B cell (primary cell): ENCODE results near the gene MYL10. TPM values are rescaled to one million over a fixed set of nuclear protein-coding genes. Genes with fewer than 3 reads are reported as not detected.

Experiments
- ATAC-seq: fragments of 200-7000 bp; cut with Tn5 transposase; one replicate; pipeline ENCODE4 v1.10.0; 2021; ENCODE audit warnings: low read depth, mild to moderate bottlenecking, moderate number of reproducible peaks, moderate library complexity
- CTCF ChIA-PET: fragments of 350-600 bp; sonication (Branson Sonifier 250); formaldehyde crosslinking; loops from one replicate; lab custom pipeline; 2021; ENCODE audit warnings: antibody characterized with exemption, inconsistent platforms; lab: Charles Lee
- POLR2A ChIA-PET: fragments of 350-600 bp; sonication (Branson Sonifier 250); formaldehyde crosslinking; loops from one replicate; lab custom pipeline; 2021; ENCODE audit warnings: antibody characterized with exemption; lab: Charles Lee
- DNase-seq: peaks from one replicate; pipeline ENCODE4 v3.0.0; 2013
- H2AFZ ChIP-seq: 2 replicates; pipeline ENCODE4 v1.6.1; 2012; ENCODE audit warnings: mild to moderate bottlenecking, low read depth, low read length; ENCODE audit not compliant: insufficient read depth, poor library complexity, severe bottlenecking
- H3K27ac ChIP-seq, 2 donors: 1 replicate in 1 of 2; 2 replicates in 1 of 2; pipeline ENCODE4 v1.5.1; 2012 to 2013; ENCODE audit warnings: low read length in 2 of 2, mild to moderate bottlenecking in 2 of 2, moderate library complexity in 1 of 2
- H3K27me3 ChIP-seq, 4 experiments: fragments of 200-600 bp in 1 of 4; sonication (generic) in 1 of 4; replicated peaks in 1 of 4; 1 replicate in 2 of 4; 2 replicates in 2 of 4; pipeline versions ENCODE4 v1.6.1 to v1.7.0; 2013 to 2016; ENCODE audit warnings: low read length in 3 of 4, mild to moderate bottlenecking in 2 of 4, mixed read lengths in 1 of 4, moderate library complexity in 1 of 4; ENCODE audit not compliant: insufficient read depth in 4 of 4, control insufficient read depth in 3 of 4; ENCODE audit errors: control extremely low read depth in 1 of 4
- H3K36me3 ChIP-seq, 2 experiments: replicated peaks in 1 of 2; 1 replicate in 1 of 2; 2 replicates in 1 of 2; pipeline versions ENCODE4 v1.6.1 to v1.7.1; 2013; ENCODE audit warnings: low read length in 1 of 2; ENCODE audit not compliant: insufficient read depth in 2 of 2, control insufficient read depth in 1 of 2; ENCODE audit errors: control extremely low read depth in 1 of 2, extremely low read depth in 1 of 2
- H3K4me1 ChIP-seq, 2 donors: fragments of 200-600 bp in 1 of 2; sonication (generic) in 1 of 2; 1 replicate in 1 of 2; 2 replicates in 1 of 2; pipeline versions ENCODE4 v1.5.1 to v1.6.1; 2013 to 2017; ENCODE audit warnings: low read length in 2 of 2; ENCODE audit not compliant: control insufficient read depth in 2 of 2, insufficient read depth in 2 of 2
- H3K4me2 ChIP-seq: replicated peaks from 2 replicates; pipeline ENCODE3; 2012; ENCODE audit warnings: mild to moderate bottlenecking, low read depth, low read length; ENCODE audit not compliant: poor library complexity, severe bottlenecking
- H3K4me3 ChIP-seq, 5 experiments: fragments of 200-600 bp in 1 of 5; sonication (generic) in 1 of 5; 1 replicate in 3 of 5; 2 replicates in 2 of 5; pipeline versions ENCODE4 v1.5.1 to v1.7.0; 2011 to 2016; ENCODE audit warnings: low read length in 4 of 5, mild to moderate bottlenecking in 4 of 5, low read depth in 2 of 5, control low read depth in 1 of 5, moderate library complexity in 1 of 5; ENCODE audit not compliant: insufficient read depth in 1 of 5; ENCODE audit errors: control extremely low read depth in 1 of 5, extremely low read depth in 1 of 5
- H3K79me2 ChIP-seq: fragments of 200-600 bp; sonication (generic); one replicate; pipeline ENCODE4 v1.6.0; 2016; ENCODE audit warnings: low read length; ENCODE audit not compliant: control insufficient read depth, insufficient read depth
- H3K9ac ChIP-seq: fragments of 200-600 bp; sonication (generic); 2 replicates; pipeline ENCODE4 v1.6.1; 2017; ENCODE audit warnings: mild to moderate bottlenecking, low read length, moderate library complexity
- H3K9me3 ChIP-seq, 3 donors: one replicate each; pipeline versions ENCODE4 v1.6.1 to v1.7.1; 2013; ENCODE audit warnings: low read length in 2 of 3; ENCODE audit not compliant: control insufficient read depth in 2 of 3, insufficient read depth in 1 of 3; ENCODE audit errors: control extremely low read depth in 1 of 3
- H4K20me1 ChIP-seq: 2 replicates; pipeline ENCODE4 v1.6.0; 2012; ENCODE audit warnings: mild to moderate bottlenecking, low read length; ENCODE audit not compliant: insufficient read depth, control insufficient read depth, poor library complexity, severe bottlenecking
- H3K27ac Mint-ChIP-seq: one replicate; pipeline ENCODE4 v1.8.0; 2021; ENCODE audit warnings: mixed read lengths
- H3K27me3 Mint-ChIP-seq: one replicate; pipeline ENCODE4 v1.8.0; 2021; ENCODE audit warnings: mixed read lengths
- H3K4me1 Mint-ChIP-seq: one replicate; pipeline ENCODE4 v1.8.0; 2021; ENCODE audit warnings: mixed read lengths
- H3K4me3 Mint-ChIP-seq: one replicate; pipeline ENCODE4 v1.8.0; 2021; ENCODE audit warnings: mixed read lengths
- H3K9me3 Mint-ChIP-seq: one replicate; pipeline ENCODE4 v1.8.0; 2022; ENCODE audit warnings: mixed read lengths; ENCODE audit not compliant: insufficient read depth
- EZH2 ChIP-seq: IDR thresholded peaks from 2 replicates; pipeline ENCODE4 v1.6.1; 2012; ENCODE audit warnings: borderline replicate concordance, low read depth, mild to moderate bottlenecking, moderate library complexity, low read length; ENCODE audit not compliant: insufficient read depth, poor library complexity, severe bottlenecking
- WGBS: methylation state at CpG from one replicate; pipeline ENCODE4 v1.1.5; 2013; ENCODE audit warnings: missing lambda C conversion rate; ENCODE audit not compliant: insufficient coverage; 5-methylcytosine and 5-hydroxymethylcytosine counted together
- intact Hi-C: fragments of 100-400 bp; cut with micrococcal nuclease; formaldehyde crosslinking; loops from one replicate; pipeline ENCODE4 v1.10.0; 2022
- polyA plus RNA-seq: library from polyadenylated mRNA; depleted of rRNA; stranded (reverse); fragments of >200 nt; gene quantifications from 2 replicates; pipeline ENCODE4 v1.2.3, GENCODE V29; 2012
- total RNA-seq, 2 donors: library from RNA; stranded (reverse); fragments of 120-200 nt in 1 of 2; gene quantifications; 1 replicate in 1 of 2; 2 replicates in 1 of 2; pipeline versions ENCODE4 v1.2.3 to v1.2.4, GENCODE V29; 2013 to 2022
- TF ChIP-seq, protein P1 (sequence below): fragments of 200-600 bp; IDR thresholded peaks from one replicate; pipeline ENCODE4 v1.8.0; 2022; ENCODE audit warnings: antibody characterized with exemption, mild to moderate bottlenecking

Gene MYL10
- total and polyA plus RNA-seq, 2 donors (not counting 1 experiment from before 2014, with no cell fraction given): not detected

DNA sequence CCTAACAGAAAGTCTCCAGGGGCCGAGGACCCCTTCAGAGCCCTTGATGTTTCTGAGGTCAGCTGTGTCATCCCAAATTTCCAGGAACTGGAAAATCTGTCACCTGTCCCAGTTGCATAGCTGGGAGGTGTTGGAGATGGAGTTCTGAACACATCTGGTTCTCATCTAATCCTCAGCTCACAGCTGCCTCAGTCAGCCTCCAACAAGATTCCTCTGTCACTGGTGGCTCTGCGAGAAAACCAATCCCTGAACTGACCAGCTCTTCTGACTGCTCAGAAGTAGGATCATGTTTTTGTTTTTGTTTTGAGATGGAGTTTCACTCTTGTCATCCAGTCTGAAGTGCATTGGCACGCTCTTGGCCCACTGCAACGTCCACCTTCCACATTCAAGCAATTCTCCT, 37.6 kb upstream of the MYL10 start:
- TF ChIP-seq, protein P1, sequence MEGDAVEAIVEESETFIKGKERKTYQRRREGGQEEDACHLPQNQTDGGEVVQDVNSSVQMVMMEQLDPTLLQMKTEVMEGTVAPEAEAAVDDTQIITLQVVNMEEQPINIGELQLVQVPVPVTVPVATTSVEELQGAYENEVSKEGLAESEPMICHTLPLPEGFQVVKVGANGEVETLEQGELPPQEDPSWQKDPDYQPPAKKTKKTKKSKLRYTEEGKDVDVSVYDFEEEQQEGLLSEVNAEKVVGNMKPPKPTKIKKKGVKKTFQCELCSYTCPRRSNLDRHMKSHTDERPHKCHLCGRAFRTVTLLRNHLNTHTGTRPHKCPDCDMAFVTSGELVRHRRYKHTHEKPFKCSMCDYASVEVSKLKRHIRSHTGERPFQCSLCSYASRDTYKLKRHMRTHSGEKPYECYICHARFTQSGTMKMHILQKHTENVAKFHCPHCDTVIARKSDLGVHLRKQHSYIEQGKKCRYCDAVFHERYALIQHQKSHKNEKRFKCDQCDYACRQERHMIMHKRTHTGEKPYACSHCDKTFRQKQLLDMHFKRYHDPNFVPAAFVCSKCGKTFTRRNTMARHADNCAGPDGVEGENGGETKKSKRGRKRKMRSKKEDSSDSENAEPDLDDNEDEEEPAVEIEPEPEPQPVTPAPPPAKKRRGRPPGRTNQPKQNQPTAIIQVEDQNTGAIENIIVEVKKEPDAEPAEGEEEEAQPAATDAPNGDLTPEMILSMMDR: no peak
- TF ChIP-seq EZH2: no peak

DNA sequence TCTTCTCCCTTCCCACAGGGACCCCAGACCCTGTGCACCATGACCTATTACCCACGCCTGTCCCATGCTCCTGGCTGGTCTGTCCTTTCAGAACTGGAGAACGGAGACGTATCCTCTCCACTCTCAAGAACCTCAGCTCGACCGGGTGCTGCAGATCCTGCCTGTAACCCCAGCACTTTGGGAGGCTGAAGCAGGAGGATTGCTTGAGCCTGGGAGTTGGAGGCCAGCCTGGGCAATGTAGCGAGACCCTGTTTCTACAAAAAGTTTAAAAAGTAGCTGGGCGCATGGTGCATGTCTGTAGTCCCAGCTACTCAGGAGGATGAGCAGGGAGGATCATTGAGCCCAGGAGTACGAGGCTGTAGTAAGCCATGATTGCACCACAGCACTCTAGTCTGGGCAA, 37.2 kb upstream of the MYL10 start:
- Histone ChIP-seq H3K4me2 (no peak overlapping the region), H4K20me1 (no peaks in the 10 kb centered on the region), H2AFZ (no peak overlapping the region), H3K27me3 (peaks cover 0 to 4% (median 0%) of the 10 kb centered on the region in 4 experiments), H3K79me2 (no peaks in the 10 kb centered on the region), H3K4me3 (no peak overlapping the region), H3K4me1 (no peaks in the 10 kb centered on the region), H3K9ac (no peak overlapping the region), H3K36me3 (no peaks in the 10 kb centered on the region), H3K9me3 (peaks cover 0 to 21% (median 0%) of the 10 kb centered on the region in 3 donors), H3K27ac (no peak overlapping the region)
- ChIA-PET CTCF (no interaction called here), POLR2A (no interaction called here)
- Mint-ChIP-seq H3K27me3 (peaks cover 8% of the 10 kb centered on the region), H3K4me3 (no peak overlapping the region), H3K4me1 (no peaks in the 10 kb centered on the region), H3K9me3 (peaks cover 2% of the 10 kb centered on the region), H3K27ac (no peak overlapping the region)
- DNase-seq: no peak
- intact Hi-C loops: no loop called here
- 84% methylated on average over 5 of the region's 8 CpGs for WGBS
- TF ChIP-seq EZH2: no peak
- TF ChIP-seq, protein P1: no peak
- no peak for ATAC-seq

More for the DNA sequence above, 37.6 kb upstream of the MYL10 start:
- H3K79me2 ChIP-seq: no peaks in the 10 kb centered on the region
- ChIA-PET POLR2A (no interaction called here), CTCF (no interaction called here)
- H3K27ac ChIP-seq: no peak overlapping the region
- DNase-seq: no peak
- H3K9ac ChIP-seq: no peak overlapping the region
- no peak overlapping the region for H3K4me2 ChIP-seq
- H4K20me1 ChIP-seq: no peaks in the 10 kb centered on the region
- no peak overlapping the region for H3K4me3 ChIP-seq
- H3K27me3 ChIP-seq: peaks cover 0 to 4% (median 0%) of the 10 kb centered on the region in 4 experiments
- H3K27me3 Mint-ChIP-seq: peaks cover 8% of the 10 kb centered on the region
- H3K36me3 ChIP-seq: no peaks in the 10 kb centered on the region
- peaks cover 0 to 21% (median 0%) of the 10 kb centered on the region in 3 donors for H3K9me3 ChIP-seq
- ATAC-seq: no peak
- H3K27ac Mint-ChIP-seq: no peak overlapping the region
- WGBS: no CpG with 5 or more reads among the region's 4 CpGs
- H3K4me1 ChIP-seq: no peaks in the 10 kb centered on the region
- H3K9me3 Mint-ChIP-seq: peaks cover 2% of the 10 kb centered on the region
- intact Hi-C loops: no loop called here
- no peak overlapping the region for H2AFZ ChIP-seq
- no peaks in the 10 kb centered on the region for H3K4me1 Mint-ChIP-seq
- no peak overlapping the region for H3K4me3 Mint-ChIP-seq
